CD4-positive, alpha-beta T cell treated with Interleukin-15 for 4 hours (primary cell): ENCODE data around the gene ERCC3.

ENCODE experiments used
- DNase-seq: peaks from one replicate; pipeline ENCODE4 v3.0.0-alpha.2; 2020; ENCODE audit warnings: low spot score

The ERCC3 gene

DNA sequence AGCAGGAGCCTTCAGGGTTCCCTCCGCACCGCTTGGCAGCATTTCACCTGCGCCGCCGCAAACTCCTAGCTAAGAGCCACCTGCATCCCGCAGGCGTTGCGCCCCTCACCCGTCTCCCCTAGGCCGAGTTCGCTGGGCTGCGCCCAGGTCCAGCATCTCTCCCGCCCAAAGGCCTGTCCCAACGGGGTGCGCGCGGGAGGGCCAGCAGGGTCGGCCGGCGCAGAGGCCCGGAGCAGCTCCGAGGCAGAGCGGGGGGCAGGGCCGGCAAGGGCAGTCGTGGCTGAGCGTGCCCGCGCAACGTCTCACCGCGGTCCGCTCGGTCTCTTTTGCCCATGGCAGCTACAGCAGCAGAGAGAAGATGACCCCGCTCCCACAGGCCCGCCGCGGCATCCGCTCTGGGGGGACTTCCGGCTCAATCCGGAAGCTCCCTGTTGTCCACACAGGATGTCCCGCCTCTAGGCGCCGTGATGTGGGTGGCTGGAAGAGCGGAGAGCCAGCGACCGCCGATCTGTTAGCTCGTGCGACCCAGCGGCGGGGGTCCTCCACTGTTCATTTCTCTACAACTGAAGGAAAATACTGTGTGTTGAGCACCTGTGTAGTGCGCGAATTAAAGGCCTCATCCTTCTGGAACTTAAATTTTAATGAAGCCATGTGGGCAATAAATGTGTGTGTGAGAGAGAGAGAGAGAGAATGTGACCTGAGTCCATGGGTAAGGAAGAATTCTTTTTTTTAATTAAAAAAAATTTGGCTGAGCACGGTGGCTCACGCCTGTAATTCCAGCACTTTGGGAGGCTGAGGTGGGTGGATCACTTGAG is at the start of gene ERCC3:
Gene ERCC3 (minus strand): TSS at position 397 of the 815 bp plus-strand sequence. CDS start 63 bp downstream, at position 334.
- peak; percentile 78 for DNase-seq

DNA sequence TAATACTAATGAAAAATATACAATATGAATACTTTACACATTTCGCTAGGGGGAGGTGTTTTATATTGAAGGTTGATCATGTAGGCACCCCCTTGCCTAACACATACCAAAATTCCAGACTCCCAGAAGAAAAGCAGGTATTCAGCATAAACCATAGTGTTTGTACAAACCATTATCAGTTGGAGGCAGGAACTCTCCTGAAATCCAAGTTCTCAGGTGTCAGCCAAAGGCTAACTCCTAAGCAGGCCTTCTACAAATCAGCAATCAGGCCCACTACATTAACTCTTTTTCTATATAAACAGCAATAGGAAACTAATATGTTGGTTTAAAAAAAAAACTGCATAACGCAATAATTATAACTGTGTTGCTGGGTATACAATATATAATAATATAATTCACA is 49.3 kb upstream of the ERCC3 start:
- no peak for DNase-seq

DNA sequence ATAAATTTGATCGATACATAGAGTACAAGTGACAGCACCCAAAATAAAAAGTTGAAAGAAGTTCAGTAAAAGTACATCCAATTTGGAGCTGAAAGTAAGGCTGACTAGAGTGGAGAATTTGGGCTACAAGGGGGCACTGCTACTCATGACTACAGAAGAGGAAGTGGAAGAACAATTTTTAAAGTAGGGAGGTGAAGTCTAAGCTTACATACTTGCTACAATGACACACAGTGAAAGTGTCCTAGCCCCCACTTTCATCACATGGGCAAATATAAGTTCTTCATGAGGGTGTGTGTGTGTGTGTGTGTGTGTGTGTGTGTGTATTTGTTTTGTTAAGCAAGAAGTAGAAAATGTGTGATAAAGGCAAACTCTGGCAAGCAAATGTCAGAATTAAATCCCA is 48.2 kb upstream of the ERCC3 start:
- DNase-seq = no peak

DNA sequence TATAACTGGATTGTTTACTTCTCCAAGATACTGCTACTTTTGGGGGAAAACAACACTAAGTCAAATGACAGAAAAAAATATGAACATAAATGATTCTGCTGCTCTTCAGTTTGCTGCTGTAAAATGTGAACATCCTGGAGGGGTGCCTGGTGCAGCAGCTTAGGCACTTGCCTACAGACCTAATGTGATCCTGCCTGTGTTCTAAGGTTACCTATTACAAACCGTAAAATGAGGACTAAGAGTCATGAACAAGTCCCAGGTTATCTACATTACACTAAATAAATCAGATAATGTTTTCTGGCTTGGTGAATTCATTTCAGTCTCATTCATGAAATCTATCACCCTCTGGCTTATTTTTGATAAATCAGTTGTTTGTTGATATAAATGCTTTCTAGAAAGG is 38.4 kb upstream of the ERCC3 start:
- DNase-seq = no peak

DNA sequence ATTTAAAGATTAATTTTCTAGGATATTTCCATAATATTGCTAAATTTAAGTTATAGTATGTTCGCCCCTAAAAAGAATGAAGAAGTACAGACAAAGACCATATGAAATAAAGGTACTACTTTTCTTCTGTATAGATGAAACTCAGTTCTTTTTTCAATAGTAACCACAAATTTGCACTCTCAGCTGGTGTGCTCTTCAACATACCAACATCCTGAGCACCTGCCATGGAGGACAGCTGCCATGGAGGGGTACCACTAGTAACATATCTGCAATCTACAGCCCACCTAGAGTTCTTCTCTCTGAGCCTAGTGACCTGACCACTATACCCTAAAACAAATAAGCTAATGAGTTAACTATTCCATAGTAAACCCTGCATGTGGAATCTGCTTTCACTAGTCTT is 36.8 kb upstream of the ERCC3 start:
- no peak for DNase-seq

DNA sequence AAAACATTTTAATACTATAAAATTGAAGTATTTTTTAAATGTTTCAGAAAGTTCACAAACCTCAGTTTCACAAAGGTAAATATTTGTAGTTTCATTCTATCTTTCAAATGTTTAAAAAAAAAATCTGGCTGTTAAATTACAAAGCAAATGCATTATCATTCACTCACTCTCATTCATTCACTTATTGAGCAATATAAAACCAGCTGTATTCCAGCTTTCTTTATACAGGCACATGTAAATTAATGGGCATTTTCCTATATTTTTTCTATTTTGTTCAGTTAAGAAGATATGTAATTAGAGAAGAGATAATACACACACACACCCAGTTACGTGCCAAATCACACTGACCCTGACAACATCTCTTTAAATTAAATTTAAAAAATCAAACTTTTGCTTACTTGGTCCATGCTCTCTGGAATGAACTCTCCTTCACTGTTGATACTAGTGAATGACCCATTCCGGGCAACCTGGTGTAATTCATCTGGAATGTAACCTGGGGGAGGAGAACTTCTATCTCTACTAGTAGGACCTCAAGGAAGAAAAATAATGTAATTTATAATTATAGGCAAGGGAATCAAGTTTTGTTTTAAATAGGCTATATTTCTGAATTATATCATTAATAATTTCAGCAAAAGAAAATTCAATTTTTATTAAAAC is 32.5 kb upstream of the ERCC3 start:
- DNase-seq = no peak

DNA sequence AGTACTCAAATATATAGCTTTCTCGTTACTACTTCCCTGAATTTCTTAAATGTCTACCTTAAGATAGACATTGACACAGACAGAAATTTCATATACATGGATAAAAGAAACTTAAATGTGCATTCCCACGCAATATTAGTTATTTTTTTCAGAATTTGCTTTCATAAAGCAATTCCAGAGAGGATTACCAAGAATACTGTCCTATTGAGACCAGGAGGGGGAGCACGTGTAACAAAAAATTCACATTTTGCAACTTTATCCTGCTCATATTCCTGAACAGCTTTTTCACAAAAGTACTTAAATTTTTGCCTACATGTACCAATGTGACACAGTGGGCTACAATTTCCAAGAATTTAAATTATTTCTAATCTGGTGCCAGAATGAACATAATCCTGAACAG is 30.7 kb upstream of the ERCC3 start:
- DNase-seq = peak; percentile 3

DNA sequence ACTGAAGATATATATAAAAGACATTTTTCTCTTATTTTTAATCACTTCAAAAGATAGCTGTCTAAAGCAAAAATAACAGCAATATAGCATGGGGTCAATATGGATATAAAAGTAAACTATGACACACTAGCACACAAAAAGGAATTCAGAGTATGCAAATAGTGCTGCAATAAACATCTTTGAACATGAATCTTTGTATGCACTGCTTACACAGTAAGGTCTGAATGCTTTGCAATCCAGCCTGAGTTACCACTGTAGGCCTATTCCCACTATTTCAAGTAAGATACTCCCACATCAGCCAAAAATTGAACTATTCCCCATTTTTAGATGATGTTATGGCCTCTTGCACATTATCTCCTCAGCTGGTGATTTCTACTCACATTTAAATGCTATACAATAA is 27.4 kb upstream of the ERCC3 start:
- no peak for DNase-seq

DNA sequence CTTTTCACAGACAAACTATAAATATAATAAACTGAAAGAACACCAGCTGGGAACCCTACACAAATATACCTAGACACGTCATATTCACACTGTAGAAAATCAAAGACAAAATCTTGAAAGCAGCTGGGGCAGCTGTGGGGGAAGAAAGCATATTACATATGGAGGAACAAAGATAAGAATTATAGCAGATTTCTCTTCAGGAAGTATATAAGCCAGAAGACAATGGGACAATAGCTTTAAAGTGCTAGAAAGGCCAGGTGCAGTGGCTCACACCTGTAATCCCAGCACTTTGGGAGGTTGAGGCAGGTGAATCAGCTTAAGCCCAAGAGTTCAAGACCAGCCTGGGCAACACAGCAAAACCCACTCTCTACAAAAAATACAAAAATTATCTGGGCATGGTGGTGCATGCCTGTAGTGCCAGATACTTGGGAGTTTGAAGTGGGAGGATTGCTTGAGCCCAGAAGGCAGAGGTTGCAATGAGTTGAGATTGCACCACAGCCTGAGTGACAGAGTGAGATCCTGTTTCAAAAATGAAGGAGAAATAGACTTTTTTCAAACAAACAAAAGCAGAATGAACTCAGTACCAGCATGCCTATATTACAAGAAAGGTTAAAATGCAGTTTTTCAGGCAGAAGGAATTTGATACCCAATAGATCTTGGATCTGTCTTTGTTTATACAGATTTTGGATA is 26.8 kb upstream of the ERCC3 start:
- no peak for DNase-seq

DNA sequence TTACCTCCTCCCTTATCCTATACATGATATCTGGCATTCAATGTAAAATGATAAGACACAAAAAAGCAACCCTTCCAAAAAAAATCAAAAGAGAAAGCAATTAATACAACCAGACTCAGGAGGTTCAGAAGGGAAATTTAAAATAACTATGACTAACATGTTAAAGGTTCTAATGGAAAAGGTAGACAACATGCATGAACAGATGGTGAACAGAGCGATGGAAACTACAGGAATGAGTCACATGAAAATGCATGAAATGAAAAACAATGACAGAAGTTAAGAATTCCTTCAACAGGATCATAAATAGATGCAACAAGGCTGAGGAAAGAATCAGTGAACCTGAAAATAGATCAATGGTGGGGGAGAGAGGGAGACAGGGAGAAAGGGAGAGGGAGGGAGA is 26.1 kb upstream of the ERCC3 start:
- DNase-seq = no peak

DNA sequence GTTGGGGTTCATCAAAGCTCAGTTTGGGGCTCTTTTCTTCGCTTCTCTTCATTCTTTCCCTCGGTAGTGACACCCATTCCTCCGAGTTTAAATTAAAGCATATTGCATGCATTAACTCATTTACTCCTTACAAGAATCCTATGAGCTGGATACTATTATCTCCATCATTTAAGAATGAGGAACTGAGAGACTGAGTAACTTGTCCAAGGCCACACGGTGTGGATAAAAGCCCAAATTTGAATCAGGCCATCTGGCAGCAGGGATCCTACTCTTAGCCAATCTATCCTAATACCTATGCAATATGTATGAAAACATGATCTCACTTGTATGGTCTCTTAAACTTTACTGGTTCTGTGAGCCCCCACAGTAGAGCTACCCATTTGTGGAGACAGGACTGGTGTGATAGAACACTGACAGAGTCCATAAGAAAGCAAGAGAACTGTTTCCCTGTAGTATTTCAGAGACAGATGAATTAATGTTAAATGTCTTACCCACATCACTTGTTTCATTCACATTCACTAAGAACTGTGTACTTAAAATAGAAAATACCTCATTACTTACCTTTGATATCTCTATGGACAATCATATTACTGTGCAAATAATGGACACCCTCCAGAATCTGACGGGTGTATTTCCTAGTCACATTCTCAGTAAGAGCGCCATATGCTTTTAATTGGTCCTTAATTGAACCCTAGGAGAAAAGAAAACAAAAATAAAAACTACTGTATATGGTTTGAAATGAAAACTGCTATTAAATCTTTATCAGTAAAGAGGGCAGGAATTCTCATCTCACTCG is 20.4 kb upstream of the ERCC3 start:
- DNase-seq = no peak

DNA sequence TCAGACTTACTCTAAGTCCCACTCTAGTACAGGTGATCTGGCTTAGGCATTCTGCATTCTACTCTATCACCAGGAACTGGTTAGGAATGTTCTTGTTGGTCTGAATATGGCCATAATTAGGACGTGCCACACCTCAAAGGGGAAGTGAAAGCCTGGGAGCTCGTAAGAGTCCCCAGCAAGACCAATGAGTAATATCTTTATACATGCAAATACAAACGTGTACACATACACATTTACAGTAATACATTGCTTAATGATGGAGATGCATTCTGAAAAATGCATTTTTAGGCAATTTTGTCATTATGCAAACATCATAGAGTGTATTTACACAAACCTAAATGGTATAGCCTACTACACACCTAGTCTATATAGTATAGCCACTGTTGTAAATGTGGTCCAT is 19.5 kb upstream of the ERCC3 start:
- no peak for DNase-seq

DNA sequence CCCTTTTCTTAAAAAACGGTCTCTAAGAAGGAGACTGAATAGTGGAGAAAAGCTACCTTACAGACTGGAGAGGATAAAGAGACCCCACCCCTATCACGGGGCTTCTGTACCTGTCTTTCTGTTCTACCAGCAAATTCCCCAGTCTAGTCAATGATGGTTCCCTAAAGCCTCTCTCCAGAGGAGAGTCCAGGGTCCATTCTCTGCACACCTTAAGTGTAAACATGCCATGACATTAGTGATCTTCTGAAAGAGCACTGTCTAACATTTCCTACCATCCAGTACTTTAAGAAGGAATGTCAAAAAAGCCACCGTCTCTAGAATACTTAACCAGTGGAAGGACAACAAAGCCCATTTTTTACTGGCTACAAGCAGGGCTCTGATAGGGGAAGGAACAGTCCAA is 17.0 kb upstream of the ERCC3 start:
- DNase-seq = no peak

DNA sequence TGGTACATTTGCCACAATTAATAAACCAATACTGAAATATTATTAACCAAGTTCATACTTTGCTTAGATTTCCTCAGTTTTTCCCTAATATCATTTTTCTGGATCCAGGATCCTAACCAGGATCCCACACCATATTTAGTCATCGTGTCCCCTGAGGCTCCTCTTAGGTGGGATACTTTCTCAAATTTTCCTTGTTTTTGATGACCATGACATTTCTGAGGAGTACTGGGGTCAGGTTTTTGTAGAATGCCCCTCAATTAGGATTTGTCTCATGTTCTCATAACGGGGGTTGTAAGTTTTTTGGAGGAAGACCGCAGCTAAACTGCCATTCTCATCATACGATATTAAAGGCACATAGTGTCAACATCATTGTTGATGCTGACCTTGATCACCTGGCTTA is 15.5 kb upstream of the ERCC3 start:
- DNase-seq = no peak

DNA sequence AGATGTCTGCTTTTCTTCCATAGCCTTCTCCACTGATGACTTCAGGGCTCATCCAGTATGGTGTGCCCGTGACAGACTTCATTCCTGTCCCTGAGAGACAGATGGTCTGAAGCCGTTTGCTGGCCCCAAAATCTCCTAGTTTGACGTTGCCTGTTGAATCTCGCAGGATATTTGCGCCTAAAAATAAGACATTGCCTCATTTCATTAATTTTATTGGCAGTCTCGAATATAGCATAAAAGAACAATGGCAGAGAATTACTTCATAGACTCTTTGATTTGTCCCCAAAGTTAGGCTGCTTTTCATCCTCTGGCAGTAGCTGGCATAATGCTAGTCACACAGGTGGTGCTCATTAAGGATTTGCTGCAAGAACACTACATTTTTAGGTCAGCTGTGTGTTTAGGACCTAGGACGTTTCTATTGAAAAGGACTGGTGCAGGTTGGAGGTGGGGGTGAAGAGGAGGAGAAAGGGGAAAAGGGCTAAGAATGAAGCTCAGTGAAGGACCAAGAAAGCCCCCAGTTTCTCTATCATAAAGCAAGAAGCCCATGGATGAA is 14.7 kb upstream of the ERCC3 start:
- no peak for DNase-seq

DNA sequence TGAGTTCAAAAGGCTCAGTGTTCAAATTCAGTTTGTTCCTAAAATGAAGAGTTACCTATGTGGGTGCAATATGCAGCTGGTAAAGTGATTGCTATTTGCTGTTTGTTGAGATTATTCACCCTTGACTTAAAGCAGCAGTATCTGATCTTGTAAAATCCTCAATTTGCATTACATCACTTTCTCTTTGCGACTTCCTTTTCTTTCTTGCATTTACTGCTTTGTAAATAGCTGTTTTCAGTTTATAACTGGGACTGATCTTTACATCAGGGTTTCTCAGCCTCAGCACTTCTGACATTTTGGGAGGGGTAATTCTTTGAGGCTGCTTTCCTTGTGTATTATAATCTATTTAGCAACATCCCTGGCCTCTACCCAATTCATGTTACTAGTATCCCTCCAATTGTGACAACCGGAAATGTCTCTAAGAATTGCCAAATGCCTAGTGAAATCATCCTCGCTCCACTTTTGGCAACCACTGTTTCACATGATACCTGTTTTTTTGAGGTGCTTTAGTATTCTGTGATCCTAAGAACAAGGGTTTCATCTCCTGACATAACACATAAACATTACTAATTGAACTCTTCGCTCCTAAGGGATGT is 12.1 kb upstream of the ERCC3 start:
- no peak for DNase-seq

DNA sequence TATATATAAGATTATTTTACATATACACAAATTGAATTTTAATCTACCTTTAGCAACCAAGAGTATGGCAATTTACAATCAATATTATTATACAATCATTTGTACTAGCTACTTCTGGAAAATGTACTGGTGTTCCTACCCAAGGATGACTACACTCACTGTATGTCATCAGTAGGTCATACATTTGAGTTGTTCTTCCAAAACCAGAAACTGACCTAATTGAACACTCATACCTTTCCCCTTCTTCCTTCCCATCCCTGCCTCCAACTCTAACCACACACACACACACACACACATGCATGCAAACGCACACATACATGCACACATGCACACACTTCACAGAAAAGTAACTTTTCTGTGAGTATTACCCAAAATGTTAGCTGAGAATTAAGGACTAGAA is 8.2 kb upstream of the ERCC3 start:
- no peak for DNase-seq

DNA sequence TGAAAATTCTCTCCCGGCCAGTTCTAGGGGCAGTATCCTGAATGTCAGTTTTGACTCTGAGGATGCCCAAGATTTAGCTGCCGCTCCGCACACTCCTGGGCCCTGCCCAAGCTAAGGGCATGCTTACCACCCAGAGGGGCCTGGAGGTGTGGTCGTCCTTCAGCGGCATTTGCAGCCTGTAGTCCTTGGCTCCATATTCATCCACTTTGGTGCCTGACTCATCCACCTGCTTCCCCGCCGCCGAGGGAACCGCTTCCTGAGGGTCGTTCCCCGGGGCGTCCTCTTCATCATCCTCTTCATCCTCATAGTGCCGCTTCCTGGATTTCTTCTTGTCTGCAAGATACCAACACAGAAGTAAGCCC is 577 bp downstream of the ERCC3 start:
- no peak for DNase-seq

DNA sequence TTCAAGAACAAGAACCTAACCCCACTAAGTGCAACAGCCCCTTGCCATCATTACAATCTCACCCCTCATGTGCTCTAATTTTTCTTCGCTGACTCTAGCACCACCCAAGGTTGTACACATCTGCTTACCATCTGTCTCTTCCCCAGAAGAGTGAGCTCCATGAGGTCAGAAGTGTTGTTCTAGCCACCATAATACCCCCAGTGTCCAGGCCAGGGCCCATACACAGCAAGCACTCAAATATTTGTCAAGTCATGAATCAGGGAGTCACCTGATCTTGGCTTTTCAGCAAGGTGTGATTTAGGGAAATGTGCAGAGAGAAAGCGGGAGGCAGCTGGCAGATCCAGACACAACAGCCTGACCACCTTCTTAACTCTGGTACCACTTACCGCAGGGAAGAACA is 5.7 kb downstream of the ERCC3 start:
- no peak for DNase-seq

DNA sequence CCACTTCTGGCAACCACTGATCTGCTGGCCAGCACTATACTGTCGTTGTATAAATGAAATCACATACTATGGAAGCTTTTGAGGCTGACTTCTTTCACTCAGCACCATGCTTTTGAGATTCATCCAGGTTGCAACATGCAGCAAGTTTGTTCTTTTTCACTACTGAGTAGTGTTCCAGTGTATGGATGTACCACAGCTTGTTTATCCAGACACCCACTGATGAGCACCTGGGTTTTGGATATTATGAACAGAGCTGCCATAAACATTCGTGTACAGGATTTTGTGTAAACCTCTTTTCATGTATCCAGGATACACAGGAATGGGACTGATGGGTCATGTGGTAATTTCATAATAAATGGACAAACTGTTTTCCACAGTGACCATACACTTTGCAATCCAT is 10.7 kb downstream of the ERCC3 start:
- DNase-seq = no peak

DNA sequence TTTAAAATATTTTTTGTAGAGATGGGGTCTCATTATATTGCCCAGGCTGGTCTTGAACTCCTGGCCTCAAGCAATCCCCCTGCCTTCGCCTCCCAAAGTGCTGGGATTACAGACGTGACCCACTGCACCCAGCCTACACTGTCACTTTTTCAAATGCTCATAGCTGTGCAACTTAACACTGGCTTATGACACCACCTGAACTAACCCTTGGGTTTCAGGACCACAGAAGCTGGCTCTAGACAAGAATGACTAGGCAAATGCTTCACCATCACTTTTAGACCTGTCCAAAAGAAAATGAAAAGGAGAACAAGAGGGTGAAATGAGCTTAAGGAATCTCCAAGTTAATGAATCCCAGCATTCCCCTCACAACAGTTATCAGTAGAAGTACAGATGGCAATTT is 13.3 kb downstream of the ERCC3 start:
- DNase-seq = no peak

DNA sequence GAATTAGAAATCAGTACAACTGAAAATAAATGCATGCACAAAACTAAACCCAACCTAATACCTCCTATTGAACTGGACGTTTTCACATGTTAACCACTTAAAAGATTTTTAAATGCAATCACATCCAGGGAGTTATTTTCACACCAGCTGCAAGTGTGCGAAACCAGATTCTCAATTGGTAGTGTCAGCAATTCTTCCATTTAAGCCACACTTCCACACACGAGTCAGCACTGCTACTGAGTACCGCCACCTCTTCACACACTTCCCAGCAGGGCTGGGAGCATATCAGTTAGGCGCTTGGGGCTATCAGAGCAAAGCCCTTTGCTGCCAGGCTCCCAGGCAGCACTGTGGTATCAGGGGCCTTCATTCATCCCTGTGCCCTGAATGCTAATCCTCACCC is 14.2 kb downstream of the ERCC3 start:
- no peak for DNase-seq
